Endodermal cell (in vitro differentiated cells): ENCODE measurements around the gene MAP4K4. TPM values are rescaled to one million over a fixed set of nuclear protein-coding genes. Genes with fewer than 3 reads are reported as not detected.

Experiments used
- DNase-seq: peaks from one replicate; pipeline ENCODE4 v3.0.0-alpha.2; 2017
- H3K27ac ChIP-seq: 2 replicates; pipeline ENCODE4 v1.5.1; 2013; ENCODE audit warnings: mild to moderate bottlenecking, low read depth, low read length, moderate library complexity
- H3K27me3 ChIP-seq: 2 replicates; pipeline ENCODE4 v1.6.1; 2013; ENCODE audit warnings: mild to moderate bottlenecking, low read length, moderate library complexity; ENCODE audit not compliant: insufficient read depth, control insufficient read depth, poor library complexity, severe bottlenecking
- H3K36me3 ChIP-seq: 2 replicates; pipeline ENCODE4 v1.7.0; 2013; ENCODE audit warnings: mild to moderate bottlenecking, low read length, moderate library complexity; ENCODE audit not compliant: control insufficient read depth, insufficient read depth
- H3K4me1 ChIP-seq: one replicate; pipeline ENCODE4 v1.7.0; 2013; ENCODE audit warnings: low read length; ENCODE audit not compliant: control insufficient read depth, insufficient read depth
- H3K4me3 ChIP-seq: 2 replicates; pipeline ENCODE4 v1.5.1; 2013; ENCODE audit warnings: mild to moderate bottlenecking, low read length, moderate library complexity
- H3K9ac ChIP-seq: 2 replicates; pipeline ENCODE4 v1.6.1; 2013; ENCODE audit warnings: mild to moderate bottlenecking, low read length, moderate library complexity; ENCODE audit not compliant: poor library complexity, severe bottlenecking; ENCODE audit errors: extremely low read depth
- H3K9me3 ChIP-seq: 2 replicates; pipeline ENCODE4 v1.6.1; 2013; ENCODE audit warnings: mild to moderate bottlenecking, low read length, moderate library complexity; ENCODE audit not compliant: control insufficient read depth
- H3K27ac Mint-ChIP-seq: 2 replicates; pipeline ENCODE4 v1.8.0; 2020; ENCODE audit warnings: mixed read lengths
- H3K27me3 Mint-ChIP-seq: 2 replicates; pipeline ENCODE4 v1.8.0; 2021; ENCODE audit warnings: mild to moderate bottlenecking, mixed read lengths; ENCODE audit not compliant: insufficient read depth
- H3K36me3 Mint-ChIP-seq: 2 replicates; pipeline ENCODE4 v1.8.0; 2020; ENCODE audit warnings: low read depth, mixed read lengths
- H3K4me1 Mint-ChIP-seq: 2 replicates; pipeline ENCODE4 v1.8.0; 2020; ENCODE audit warnings: mixed read lengths
- H3K4me3 Mint-ChIP-seq: 2 replicates; pipeline ENCODE4 v1.8.0; 2020; ENCODE audit warnings: mild to moderate bottlenecking, moderate library complexity, mixed read lengths
- H3K9me3 Mint-ChIP-seq: 2 replicates; pipeline ENCODE4 v1.8.0; 2020; ENCODE audit warnings: mild to moderate bottlenecking, mixed read lengths
- WGBS, 2 experiments: methylation state at CpG; one replicate each; pipeline versions ENCODE4 v1.1.5 to v1.1.7; 2013; ENCODE audit warnings: missing lambda C conversion rate in 2 of 2, mixed read lengths in 1 of 2; ENCODE audit not compliant: insufficient coverage in 1 of 2, insufficient read length in 1 of 2; 5-methylcytosine and 5-hydroxymethylcytosine counted together
- total RNA-seq, 2 donors: library from RNA; stranded (reverse); fragmentation: NEBNext Ultra II Directional in 1 of 2; extraction: Animal tissue kit (Norgen Biotek cat#: 25700) in 1 of 2; gene quantifications; 2 replicates in 1 of 2; 3 replicates in 1 of 2; pipeline ENCODE4 v1.2.1, GENCODE V29; 2021
- TF ChIP-seq, protein P1 (sequence below): fragments of 200-600 bp; sonication (generic); conservative IDR thresholded peaks from 2 replicates; pipeline ENCODE4 v1.5.0; 2021; ENCODE audit warnings: antibody characterized with exemption, mild to moderate bottlenecking

MAP4K4 gene
- total RNA-seq, 2 donors from 2014 or later: 130 to 142 TPM

DNA sequence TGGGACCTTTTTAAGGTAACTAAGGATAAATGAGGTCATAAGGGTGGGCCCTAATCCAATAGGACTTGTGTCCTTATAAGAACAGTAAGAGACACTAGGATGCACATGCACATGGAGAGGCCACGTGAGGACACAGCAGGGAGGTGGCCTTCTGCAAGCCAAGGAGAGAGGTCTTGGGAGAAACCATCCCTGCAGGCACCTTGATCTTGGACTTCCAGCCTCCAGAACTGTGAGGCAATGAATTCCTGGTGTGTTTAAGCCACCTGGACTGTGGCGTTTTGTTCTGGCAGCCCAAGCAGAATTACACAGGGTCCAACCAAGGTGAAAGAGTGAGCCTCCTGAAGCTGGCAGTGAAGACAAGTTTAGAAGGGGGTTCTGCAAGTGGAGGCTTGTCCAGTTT lies 204.7 kb downstream of the MAP4K4 start:
- Histone ChIP-seq H3K4me3 (no peak overlapping the region), H3K9me3 (peaks cover 18% of the 10 kb centered on the region), H3K27ac (no peak overlapping the region), H3K9ac (no peak overlapping the region), H3K36me3 (no peaks in the 10 kb centered on the region), H3K27me3 (no peaks in the 10 kb centered on the region), H3K4me1 (no peaks in the 10 kb centered on the region)
- peaks cover 6% of the 10 kb centered on the region for H3K36me3 Mint-ChIP-seq
- H3K27ac Mint-ChIP-seq: no peak overlapping the region
- H3K4me1 Mint-ChIP-seq: no peaks in the 10 kb centered on the region
- DNase-seq: no peak
- TF ChIP-seq, protein P1, sequence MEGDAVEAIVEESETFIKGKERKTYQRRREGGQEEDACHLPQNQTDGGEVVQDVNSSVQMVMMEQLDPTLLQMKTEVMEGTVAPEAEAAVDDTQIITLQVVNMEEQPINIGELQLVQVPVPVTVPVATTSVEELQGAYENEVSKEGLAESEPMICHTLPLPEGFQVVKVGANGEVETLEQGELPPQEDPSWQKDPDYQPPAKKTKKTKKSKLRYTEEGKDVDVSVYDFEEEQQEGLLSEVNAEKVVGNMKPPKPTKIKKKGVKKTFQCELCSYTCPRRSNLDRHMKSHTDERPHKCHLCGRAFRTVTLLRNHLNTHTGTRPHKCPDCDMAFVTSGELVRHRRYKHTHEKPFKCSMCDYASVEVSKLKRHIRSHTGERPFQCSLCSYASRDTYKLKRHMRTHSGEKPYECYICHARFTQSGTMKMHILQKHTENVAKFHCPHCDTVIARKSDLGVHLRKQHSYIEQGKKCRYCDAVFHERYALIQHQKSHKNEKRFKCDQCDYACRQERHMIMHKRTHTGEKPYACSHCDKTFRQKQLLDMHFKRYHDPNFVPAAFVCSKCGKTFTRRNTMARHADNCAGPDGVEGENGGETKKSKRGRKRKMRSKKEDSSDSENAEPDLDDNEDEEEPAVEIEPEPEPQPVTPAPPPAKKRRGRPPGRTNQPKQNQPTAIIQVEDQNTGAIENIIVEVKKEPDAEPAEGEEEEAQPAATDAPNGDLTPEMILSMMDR: no peak
- WGBS, 2 experiments: 94 to 100% methylated on average over 2 of the region's 2 CpGs
- no peak overlapping the region for H3K4me3 Mint-ChIP-seq
- peaks cover 15% of the 10 kb centered on the region for H3K9me3 Mint-ChIP-seq
- no peaks in the 10 kb centered on the region for H3K27me3 Mint-ChIP-seq

DNA sequence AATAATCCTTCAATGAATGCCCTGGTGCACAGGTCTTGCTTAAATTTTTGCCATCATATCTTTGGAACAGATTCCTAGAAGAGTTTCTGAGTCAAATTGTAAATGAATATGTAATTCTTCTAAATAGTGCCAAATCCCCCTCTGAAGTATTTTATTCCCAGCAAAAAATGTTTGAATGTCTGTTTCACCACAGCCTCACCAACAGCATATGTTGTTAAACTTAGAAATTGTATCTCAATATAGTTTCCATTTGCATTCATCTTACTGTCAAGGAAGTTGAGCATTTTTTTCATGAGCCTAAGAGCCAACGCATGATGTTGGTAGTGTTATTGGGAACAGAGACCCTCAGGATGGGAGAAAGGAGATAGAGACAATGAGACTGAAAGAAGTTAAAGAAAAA lies 207.4 kb downstream of the MAP4K4 start:
- no peak overlapping the region for H3K4me3 ChIP-seq
- TF ChIP-seq, protein P1: no peak
- DNase-seq: no peak
- no peak overlapping the region for H3K27ac ChIP-seq
- WGBS, 2 experiments: 88% methylated on average over 1 of the region's 1 CpG; no CpG with 5 or more reads in 1 of the 2 experiments
- Mint-ChIP-seq H3K9me3 (peaks cover 28% of the 10 kb centered on the region), H3K36me3 (no peaks in the 10 kb centered on the region), H3K27me3 (no peaks in the 10 kb centered on the region), H3K4me1 (no peaks in the 10 kb centered on the region), H3K4me3 (no peak overlapping the region), H3K27ac (no peak overlapping the region)
- H3K36me3 ChIP-seq: no peaks in the 10 kb centered on the region
- H3K9ac ChIP-seq: no peak overlapping the region
- no peaks in the 10 kb centered on the region for H3K27me3 ChIP-seq
- peaks cover 25% of the 10 kb centered on the region for H3K9me3 ChIP-seq
- no peaks in the 10 kb centered on the region for H3K4me1 ChIP-seq

DNA sequence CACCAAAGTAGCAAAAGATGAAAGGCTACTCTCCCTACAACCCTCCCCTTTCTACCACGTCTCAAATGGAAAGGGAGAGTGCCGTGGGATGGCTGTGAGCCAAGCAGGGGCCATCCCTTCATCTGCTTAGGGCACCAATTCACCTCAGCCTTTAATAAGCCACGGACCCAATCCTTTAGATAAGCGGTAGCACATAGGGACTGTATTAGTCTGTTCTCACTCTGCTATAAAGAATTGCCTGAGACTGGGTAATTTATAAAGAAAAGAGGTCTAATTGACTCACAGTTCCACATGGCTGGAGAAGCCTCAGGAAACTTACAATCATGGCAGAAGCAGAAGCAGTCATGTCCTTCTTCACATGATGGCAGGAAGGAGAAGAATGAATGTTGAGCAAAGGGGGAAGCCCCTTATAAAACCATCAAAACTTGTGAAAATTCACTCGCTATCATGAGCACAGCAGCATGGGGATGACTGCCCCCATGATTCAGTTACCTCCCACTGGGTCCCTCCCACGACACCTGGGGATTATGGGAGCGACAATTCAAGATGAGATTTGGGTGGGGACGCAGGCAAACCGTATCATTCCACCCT lies 208.3 kb downstream of the MAP4K4 start:
- no peaks in the 10 kb centered on the region for H3K4me1 Mint-ChIP-seq
- Histone ChIP-seq H3K27me3 (no peaks in the 10 kb centered on the region), H3K9ac (no peak overlapping the region), H3K27ac (no peak overlapping the region), H3K9me3 (peaks cover 28% of the 10 kb centered on the region), H3K4me3 (no peak overlapping the region), H3K36me3 (no peaks in the 10 kb centered on the region), H3K4me1 (no peaks in the 10 kb centered on the region)
- H3K9me3 Mint-ChIP-seq: peaks cover 36% of the 10 kb centered on the region
- H3K27ac Mint-ChIP-seq: no peak overlapping the region
- H3K27me3 Mint-ChIP-seq: no peaks in the 10 kb centered on the region
- H3K4me3 Mint-ChIP-seq: no peak overlapping the region
- H3K36me3 Mint-ChIP-seq: no peaks in the 10 kb centered on the region
- DNase-seq: no peak
- TF ChIP-seq, protein P1: no peak
- WGBS, 2 experiments: 89 to 93% methylated on average over 7 to 9 of the region's 9 CpGs
